Measurements from ENCODE around the gene SLITRK2. TPM values are rescaled to one million over a fixed set of nuclear protein-coding genes. Genes with fewer than 3 reads are reported as not detected.

Gene SLITRK2
- total RNA-seq, 1 donor from 2014 or later = not detected

DNA sequence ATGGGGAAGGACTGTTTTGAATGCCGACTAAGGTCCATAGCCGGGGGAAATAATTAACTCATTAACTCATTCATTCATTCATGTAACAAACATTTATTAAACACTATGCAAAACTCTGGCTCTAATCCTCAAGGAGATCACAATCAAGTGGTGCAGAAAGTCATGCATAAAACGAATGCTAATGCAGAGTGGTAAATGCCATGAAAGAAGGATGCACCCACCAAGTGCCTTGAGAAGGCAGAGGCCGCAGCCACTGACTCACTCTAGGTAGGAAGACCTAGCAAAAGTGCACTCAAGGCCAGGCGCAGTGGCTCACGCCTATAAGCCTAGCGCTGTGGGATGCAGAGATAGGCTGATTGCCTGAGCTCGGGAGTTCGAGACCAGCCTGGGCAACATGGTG, 22.9 kb downstream of the SLITRK2 start:
- Mint-ChIP-seq H3K9me3 (ENCODE audit: unreplicated experiment) (no peaks in the 10 kb centered on the region), H3K36me3 (ENCODE audit: low read depth, unreplicated experiment) (no peaks in the 10 kb centered on the region), H3K4me3 (ENCODE audit: unreplicated experiment) (no peak overlapping the region), H3K4me1 (ENCODE audit: low read depth, unreplicated experiment) (no peaks in the 10 kb centered on the region), H3K27ac (ENCODE audit: unreplicated experiment) (no peak overlapping the region), H3K27me3 (ENCODE audit: low read depth, unreplicated experiment) (no peaks in the 10 kb centered on the region)
- Histone ChIP-seq H3K4me2 (ENCODE audit: low read length) (no peak overlapping the region), H3K9ac (ENCODE audit: low read length) (no peak overlapping the region), H3K27ac (ENCODE audit: low read depth, low read length) (no peak overlapping the region), H4K20me1 (ENCODE audit: insufficient read depth, low read length) (no peaks in the 10 kb centered on the region), H3K4me3 (ENCODE audit: insufficient read depth, low read depth, low read length) (no peak overlapping the region), H3K9me3 (ENCODE audit: insufficient read depth, low read depth, low read length) (no peaks in the 10 kb centered on the region), H3K79me2 (ENCODE audit: insufficient read depth, low read length) (no peaks in the 10 kb centered on the region), H3K4me1 (ENCODE audit: insufficient read depth, low read length) (no peaks in the 10 kb centered on the region), H3K36me3 (ENCODE audit: insufficient read depth, low read length) (no peaks in the 10 kb centered on the region), H3K27me3 (ENCODE audit: insufficient read depth, low read length) (no peaks in the 10 kb centered on the region), H2AFZ (ENCODE audit: low read depth, low read length) (no peak overlapping the region)
- no peak for TF ChIP-seq CTCF (IDR thresholded peaks at IDR 0.05; ENCODE audit: insufficient read depth, low read depth, low read length)
- TF ChIP-seq EZH2 (IDR thresholded peaks at IDR 0.05; ENCODE audit: insufficient read depth, low read length) = no peak
- FAIRE-seq (no peak), DNase-seq (ENCODE audit: low read depth) (no peak)

DNA sequence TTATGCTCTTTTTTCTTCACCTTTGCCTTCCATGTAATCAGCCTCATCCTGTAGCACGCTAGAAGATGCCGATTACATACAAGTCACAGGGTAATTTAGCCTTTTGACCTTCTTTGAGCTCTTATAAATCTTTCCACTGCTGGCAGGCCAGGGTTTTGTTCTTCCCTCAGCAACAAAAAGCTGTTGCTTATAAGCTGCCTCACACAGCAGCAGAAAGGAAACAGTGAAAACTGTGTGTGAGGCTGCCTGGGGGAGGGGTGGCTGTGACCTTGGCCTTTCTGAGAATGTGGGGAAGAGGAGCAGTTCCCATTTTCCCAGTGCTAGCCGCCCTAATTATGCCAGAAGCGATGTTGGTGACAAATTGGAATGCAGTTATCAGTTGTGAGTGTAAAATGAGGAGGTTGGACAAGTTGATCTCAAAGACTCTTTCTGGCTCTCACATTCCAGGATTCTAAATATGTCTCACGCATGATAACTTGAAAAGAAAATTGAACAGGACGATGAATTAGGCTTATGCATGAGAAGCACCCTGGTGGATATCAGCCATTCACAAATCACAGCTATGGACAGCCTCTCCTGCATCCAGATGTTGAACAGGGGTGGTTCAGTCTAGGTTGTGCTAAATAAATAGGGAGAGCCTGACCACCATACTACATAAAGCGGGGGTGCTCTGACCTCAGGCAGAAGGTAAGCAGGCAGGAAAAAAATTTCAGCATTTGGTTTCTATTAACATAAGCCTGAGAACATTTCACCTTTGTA, 25.7 kb downstream of the SLITRK2 start:
- Mint-ChIP-seq H3K9me3 (ENCODE audit: unreplicated experiment) (no peaks in the 10 kb centered on the region), H3K36me3 (ENCODE audit: low read depth, unreplicated experiment) (no peaks in the 10 kb centered on the region), H3K4me1 (ENCODE audit: low read depth, unreplicated experiment) (no peaks in the 10 kb centered on the region), H3K27me3 (ENCODE audit: low read depth, unreplicated experiment) (no peaks in the 10 kb centered on the region), H3K4me3 (ENCODE audit: unreplicated experiment) (no peak overlapping the region), H3K27ac (ENCODE audit: unreplicated experiment) (no peak overlapping the region)
- Histone ChIP-seq H3K4me1 (ENCODE audit: insufficient read depth, low read length) (no peaks in the 10 kb centered on the region), H4K20me1 (ENCODE audit: insufficient read depth, low read length) (no peaks in the 10 kb centered on the region), H2AFZ (ENCODE audit: low read depth, low read length) (no peak overlapping the region), H3K9me3 (ENCODE audit: insufficient read depth, low read depth, low read length) (no peaks in the 10 kb centered on the region), H3K79me2 (ENCODE audit: insufficient read depth, low read length) (no peaks in the 10 kb centered on the region), H3K27ac (ENCODE audit: low read depth, low read length) (no peak overlapping the region), H3K36me3 (ENCODE audit: insufficient read depth, low read length) (no peaks in the 10 kb centered on the region), H3K4me3 (ENCODE audit: insufficient read depth, low read depth, low read length) (no peak overlapping the region), H3K27me3 (ENCODE audit: insufficient read depth, low read length) (no peaks in the 10 kb centered on the region), H3K4me2 (ENCODE audit: low read length) (no peak overlapping the region), H3K9ac (ENCODE audit: low read length) (no peak overlapping the region)
- no peak for TF ChIP-seq EZH2 (IDR thresholded peaks at IDR 0.05; ENCODE audit: insufficient read depth, low read length)
- TF ChIP-seq CTCF (IDR thresholded peaks at IDR 0.05; ENCODE audit: insufficient read depth, low read depth, low read length) = no peak
- FAIRE-seq = peak; percentile 20
- no peak for DNase-seq (ENCODE audit: low read depth)

GRCh38 chrX:145844886-145845285, 27.3 kb downstream of the SLITRK2 start:
- Histone ChIP-seq H3K4me3 (ENCODE audit: insufficient read depth, low read depth, low read length) (no peak overlapping the region), H3K36me3 (ENCODE audit: insufficient read depth, low read length) (no peaks in the 10 kb centered on the region), H3K79me2 (ENCODE audit: insufficient read depth, low read length) (no peaks in the 10 kb centered on the region), H3K4me2 (ENCODE audit: low read length) (no peak overlapping the region), H2AFZ (ENCODE audit: low read depth, low read length) (no peak overlapping the region), H3K9ac (ENCODE audit: low read length) (no peak overlapping the region), H3K27me3 (ENCODE audit: insufficient read depth, low read length) (no peaks in the 10 kb centered on the region), H4K20me1 (ENCODE audit: insufficient read depth, low read length) (no peaks in the 10 kb centered on the region), H3K9me3 (ENCODE audit: insufficient read depth, low read depth, low read length) (no peaks in the 10 kb centered on the region), H3K27ac (ENCODE audit: low read depth, low read length) (no peak overlapping the region), H3K4me1 (ENCODE audit: insufficient read depth, low read length) (no peaks in the 10 kb centered on the region)
- H3K27me3 Mint-ChIP-seq (ENCODE audit: low read depth, unreplicated experiment) = no peaks in the 10 kb centered on the region
- H3K4me1 Mint-ChIP-seq (ENCODE audit: low read depth, unreplicated experiment) = no peaks in the 10 kb centered on the region
- DNase-seq (ENCODE audit: low read depth) = no peak
- TF ChIP-seq EZH2 (IDR thresholded peaks at IDR 0.05; ENCODE audit: insufficient read depth, low read length) (no peak), CTCF (IDR thresholded peaks at IDR 0.05; ENCODE audit: insufficient read depth, low read depth, low read length) (no peak)
- no peak overlapping the region for H3K4me3 Mint-ChIP-seq (ENCODE audit: unreplicated experiment)
- H3K27ac Mint-ChIP-seq (ENCODE audit: unreplicated experiment) = no peak overlapping the region
- no peak for FAIRE-seq
- no peaks in the 10 kb centered on the region for H3K9me3 Mint-ChIP-seq (ENCODE audit: unreplicated experiment)
- no peaks in the 10 kb centered on the region for H3K36me3 Mint-ChIP-seq (ENCODE audit: low read depth, unreplicated experiment)

Data from astrocyte (in vitro differentiated cells and primary cell).